NT2/D1 (cell line): ENCODE measurements around the gene RPL13.

Source experiments
- YY1 ChIP-seq: IDR thresholded peaks from 2 replicates; pipeline ENCODE4 v1.6.1; 2011; ENCODE audit not compliant: insufficient read length, insufficient read depth
- ZNF274 ChIP-seq: IDR thresholded peaks from 2 replicates; pipeline ENCODE4 v1.6.1; 2011; ENCODE audit warnings: mild to moderate bottlenecking, low read depth, low read length

DNA sequence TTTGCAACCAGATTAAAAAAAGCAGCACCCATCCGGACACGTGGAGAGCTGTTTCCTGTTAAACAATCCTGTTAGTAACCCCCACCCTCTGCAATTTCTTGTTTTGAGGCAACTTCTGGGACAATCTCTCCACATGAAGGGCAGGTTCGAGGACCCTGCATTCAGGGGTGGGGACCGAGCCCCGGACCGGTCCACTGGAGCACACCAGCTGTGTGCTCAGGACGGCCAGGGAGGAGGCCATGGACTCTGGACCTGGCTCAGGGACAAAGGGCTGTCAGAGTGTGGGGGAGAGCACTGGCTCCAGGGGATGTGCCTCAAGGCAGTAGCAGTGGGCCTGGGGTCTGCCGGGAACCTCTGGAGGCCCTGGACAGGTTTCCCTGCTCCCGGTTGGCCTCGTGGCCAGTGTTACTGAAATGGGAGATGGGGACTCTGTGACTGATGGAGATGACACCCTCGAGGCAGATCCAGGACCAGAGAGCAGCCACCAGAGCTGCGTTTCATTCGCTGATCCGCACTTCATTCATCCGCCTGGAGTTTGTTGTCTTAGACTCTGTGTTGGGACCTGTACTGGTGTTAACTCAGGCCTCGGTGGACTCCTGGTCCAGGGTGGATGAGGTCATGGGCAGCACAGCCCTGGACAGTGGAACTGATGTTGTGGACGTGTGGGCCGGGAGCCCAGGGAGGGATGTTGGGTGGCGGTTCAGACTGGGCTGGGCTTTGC lies 12.2 kb downstream of the RPL13 start:
- no peak for TF ChIP-seq ZNF274
- TF ChIP-seq YY1: no peak
